ENCODE results near the gene GFPT1. TPM values are rescaled to one million over a fixed set of nuclear protein-coding genes. Genes with fewer than 3 reads are reported as not detected.
A peak's percentile ranks its signal among the peaks of the same experiment; 100 is the strongest.

The GFPT1 gene
- polyA plus RNA-seq, 3 donors: 3.6 to 4.5 (median 3.7) TPM

DNA sequence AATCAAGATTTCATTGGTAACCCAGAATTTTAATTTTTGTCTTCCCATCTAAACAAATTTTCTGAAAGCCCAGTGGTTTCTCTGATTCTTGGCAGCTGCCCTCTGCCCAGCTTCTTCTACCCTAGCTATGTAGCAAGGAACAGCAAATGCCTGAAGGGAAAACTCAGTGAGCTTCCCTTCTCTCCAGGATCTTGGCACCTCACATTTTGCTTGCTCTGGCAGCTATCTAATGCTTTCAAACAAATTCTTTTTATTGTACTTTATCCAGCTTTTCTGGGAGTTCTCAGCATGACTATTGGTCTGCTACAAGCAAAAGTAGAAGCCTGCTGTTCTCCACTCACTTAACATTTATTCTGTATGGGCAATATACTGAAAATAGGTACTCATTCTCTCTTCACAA lies 18.3 kb upstream of the GFPT1 start:
- no peaks in the 10 kb centered on the region for H3K4me1 Mint-ChIP-seq
- H3K9me3 ChIP-seq (replicated peaks in 1 of 2; ENCODE audit: control insufficient read depth in 1 of 2, insufficient read depth in 1 of 2, low read length in 2 of 2): no peaks in the 10 kb centered on the region
- H3K4me3 Mint-ChIP-seq: no peak overlapping the region
- H4K20me1 ChIP-seq (ENCODE audit: insufficient read depth, low read length): no peaks in the 10 kb centered on the region
- H3K27ac Mint-ChIP-seq: peak overlapping the region in 1 of 7 donors; percentile 15
- no peaks in the 10 kb centered on the region for H3K79me2 ChIP-seq (ENCODE audit: insufficient read depth, low read length)
- intact Hi-C loops (cut with micrococcal nuclease): no loop called here
- H3K4me1 ChIP-seq (ENCODE audit: control insufficient read depth in 1 of 2, insufficient read depth in 2 of 2, low read length in 2 of 2): no peaks in the 10 kb centered on the region
- no peak overlapping the region for H2AFZ ChIP-seq (ENCODE audit: insufficient read depth, low read depth, low read length, poor library complexity, severe bottlenecking)
- H3K4me2 ChIP-seq (replicated peaks; ENCODE audit: extremely low read depth, low read length, poor library complexity, severe bottlenecking): no peak overlapping the region
- no peak for DNase-seq
- peaks cover 27 to 69% of the 10 kb centered on the region in 2 donors for H3K36me3 ChIP-seq (replicated peaks in 1 of 2; ENCODE audit: control insufficient read depth in 1 of 2, insufficient read depth in 2 of 2, low read length in 2 of 2)
- peaks cover 52 to 69% of the 10 kb centered on the region in 2 donors for H3K36me3 Mint-ChIP-seq
- no peak overlapping the region for H3K27ac ChIP-seq (ENCODE audit: low read depth in 1 of 2, low read length in 2 of 2)
- H3K27me3 Mint-ChIP-seq (ENCODE audit: low read depth in 3 of 3): no peaks in the 10 kb centered on the region
- TF ChIP-seq, protein P1, sequence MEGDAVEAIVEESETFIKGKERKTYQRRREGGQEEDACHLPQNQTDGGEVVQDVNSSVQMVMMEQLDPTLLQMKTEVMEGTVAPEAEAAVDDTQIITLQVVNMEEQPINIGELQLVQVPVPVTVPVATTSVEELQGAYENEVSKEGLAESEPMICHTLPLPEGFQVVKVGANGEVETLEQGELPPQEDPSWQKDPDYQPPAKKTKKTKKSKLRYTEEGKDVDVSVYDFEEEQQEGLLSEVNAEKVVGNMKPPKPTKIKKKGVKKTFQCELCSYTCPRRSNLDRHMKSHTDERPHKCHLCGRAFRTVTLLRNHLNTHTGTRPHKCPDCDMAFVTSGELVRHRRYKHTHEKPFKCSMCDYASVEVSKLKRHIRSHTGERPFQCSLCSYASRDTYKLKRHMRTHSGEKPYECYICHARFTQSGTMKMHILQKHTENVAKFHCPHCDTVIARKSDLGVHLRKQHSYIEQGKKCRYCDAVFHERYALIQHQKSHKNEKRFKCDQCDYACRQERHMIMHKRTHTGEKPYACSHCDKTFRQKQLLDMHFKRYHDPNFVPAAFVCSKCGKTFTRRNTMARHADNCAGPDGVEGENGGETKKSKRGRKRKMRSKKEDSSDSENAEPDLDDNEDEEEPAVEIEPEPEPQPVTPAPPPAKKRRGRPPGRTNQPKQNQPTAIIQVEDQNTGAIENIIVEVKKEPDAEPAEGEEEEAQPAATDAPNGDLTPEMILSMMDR (IDR thresholded peaks at IDR 0.05): no peak
- no peak overlapping the region for H3K4me3 ChIP-seq (replicated peaks in 1 of 3; ENCODE audit: low read depth in 2 of 3, low read length in 3 of 3)
- H3K9ac ChIP-seq (ENCODE audit: insufficient read depth, low read length, poor library complexity, severe bottlenecking): no peak overlapping the region
- H3K27me3 ChIP-seq (ENCODE audit: control insufficient read depth in 2 of 2, insufficient read depth in 2 of 2, low read length in 2 of 2): no peaks in the 10 kb centered on the region
- H3K9me3 Mint-ChIP-seq: peaks cover 0 to 18% (median 5%) of the 10 kb centered on the region in 7 donors

DNA sequence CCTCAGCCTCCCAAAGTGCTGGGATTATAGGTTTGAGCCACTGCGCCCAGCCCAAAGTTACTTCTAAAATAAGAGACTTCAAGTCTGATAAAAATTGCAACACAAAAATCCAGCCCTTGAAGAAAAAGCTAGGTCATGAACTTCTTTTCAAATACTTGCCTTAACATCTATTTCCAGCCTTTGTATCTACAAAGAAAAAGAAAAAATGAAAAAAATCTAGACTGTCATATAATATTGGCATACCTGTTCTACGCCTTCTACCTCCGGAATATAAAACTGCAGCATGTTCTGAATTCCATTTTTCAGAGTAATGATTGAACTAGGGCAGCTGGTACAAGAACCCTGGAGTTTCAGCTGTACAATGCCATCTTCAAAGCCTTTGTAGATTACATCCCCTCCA lies 13.1 kb upstream of the GFPT1 start:
- no peak for DNase-seq
- Mint-ChIP-seq H3K36me3 (peaks cover 54 to 79% of the 10 kb centered on the region in 2 donors), H3K27me3 (ENCODE audit: low read depth in 3 of 3) (no peaks in the 10 kb centered on the region), H3K4me3 (no peak overlapping the region), H3K4me1 (no peaks in the 10 kb centered on the region), H3K9me3 (peaks cover 0 to 12% (median 3%) of the 10 kb centered on the region in 7 donors), H3K27ac (no peak overlapping the region)
- Histone ChIP-seq H3K79me2 (ENCODE audit: insufficient read depth, low read length) (no peaks in the 10 kb centered on the region), H3K4me1 (ENCODE audit: control insufficient read depth in 1 of 2, insufficient read depth in 2 of 2, low read length in 2 of 2) (no peaks in the 10 kb centered on the region), H3K27ac (ENCODE audit: low read depth in 1 of 2, low read length in 2 of 2) (no peak overlapping the region), H3K36me3 (replicated peaks in 1 of 2; ENCODE audit: control insufficient read depth in 1 of 2, insufficient read depth in 2 of 2, low read length in 2 of 2) (peaks cover 33 to 69% of the 10 kb centered on the region in 2 donors), H2AFZ (ENCODE audit: insufficient read depth, low read depth, low read length, poor library complexity, severe bottlenecking) (no peak overlapping the region), H4K20me1 (ENCODE audit: insufficient read depth, low read length) (no peaks in the 10 kb centered on the region), H3K9me3 (replicated peaks in 1 of 2; ENCODE audit: control insufficient read depth in 1 of 2, insufficient read depth in 1 of 2, low read length in 2 of 2) (no peaks in the 10 kb centered on the region), H3K4me2 (replicated peaks; ENCODE audit: extremely low read depth, low read length, poor library complexity, severe bottlenecking) (no peak overlapping the region), H3K27me3 (ENCODE audit: control insufficient read depth in 2 of 2, insufficient read depth in 2 of 2, low read length in 2 of 2) (no peaks in the 10 kb centered on the region), H3K4me3 (replicated peaks in 1 of 3; ENCODE audit: low read depth in 2 of 3, low read length in 3 of 3) (no peak overlapping the region), H3K9ac (ENCODE audit: insufficient read depth, low read length, poor library complexity, severe bottlenecking) (no peak overlapping the region)
- 100% methylated on average over 1 of the region's 3 CpGs for WGBS (ENCODE audit: insufficient coverage)
- intact Hi-C loops (cut with micrococcal nuclease): no loop called here
- TF ChIP-seq, protein P1 (IDR thresholded peaks at IDR 0.05): no peak
